IMR-90 (cell line): ENCODE results near the gene LARGE2. TPM values are rescaled to one million over a fixed set of nuclear protein-coding genes. Genes with fewer than 3 reads are reported as not detected.

Source experiments
- ATAC-seq: fragments of 200-7000 bp; cut with Tn5 transposase; 2 replicates; pipeline ENCODE4 v1.9.1; 2020; ENCODE audit warnings: low read depth, mild to moderate bottlenecking, moderate library complexity
- BruUV-seq: library from RNA; stranded (reverse); fragments of 400-500 nt; replicated peaks from 2 replicates; lab custom pipeline; 2021; lab: Mats Ljungman, UMichigan
- CTCF ChIA-PET: fragments of 300-600 bp; formaldehyde crosslinking; extraction: SDS; loops from one replicate; lab custom pipeline; 2021; ENCODE audit warnings: antibody characterized with exemption; lab: Yijun Ruan, JAX
- POLR2A ChIA-PET: fragments of 300-600 bp; sonication (Branson Sonifier 250); formaldehyde crosslinking; loops from one replicate; lab custom pipeline; 2022; ENCODE audit warnings: antibody characterized with exemption; ENCODE audit not compliant: unreplicated experiment; lab: Charles Lee
- DNase-seq: peaks from one replicate; pipeline ENCODE4 v3.0.0; 2013
- H2AFZ ChIP-seq: replicated peaks from 2 replicates; pipeline ENCODE3; 2013; ENCODE audit warnings: low read length, mild to moderate bottlenecking; ENCODE audit not compliant: poor library complexity
- H2AK5ac ChIP-seq: 2 replicates; pipeline ENCODE4 v1.6.1; 2013; ENCODE audit warnings: low read depth, low read length, inconsistent platforms
- H2AK9ac ChIP-seq: replicated peaks from 2 replicates; pipeline ENCODE3; 2013; ENCODE audit warnings: mild to moderate bottlenecking, low read depth, low read length, moderate library complexity; ENCODE audit not compliant: poor library complexity
- H2BK120ac ChIP-seq: 2 replicates; pipeline ENCODE4 v1.6.1; 2013; ENCODE audit warnings: low read depth, low read length, inconsistent platforms
- H2BK15ac ChIP-seq: 3 replicates; pipeline ENCODE4 v1.6.1; 2013; ENCODE audit warnings: low read depth, low read length, inconsistent platforms
- H2BK20ac ChIP-seq: 2 replicates; pipeline ENCODE4 v1.6.1; 2013; ENCODE audit warnings: low read depth, mild to moderate bottlenecking, inconsistent platforms, low read length, moderate library complexity
- H2BK5ac ChIP-seq: 2 replicates; pipeline ENCODE4 v1.6.1; 2013; ENCODE audit warnings: mild to moderate bottlenecking, low read depth, low read length, inconsistent platforms; ENCODE audit not compliant: poor library complexity, severe bottlenecking
- H3K14ac ChIP-seq: replicated peaks from 2 replicates; pipeline ENCODE4 v1.6.1; 2013; ENCODE audit warnings: low read depth, low read length, inconsistent platforms
- H3K18ac ChIP-seq: 2 replicates; pipeline ENCODE4 v1.6.1; 2013; ENCODE audit warnings: low read depth, low read length, control low read depth
- H3K23ac ChIP-seq: 2 replicates; pipeline ENCODE4 v1.6.1; 2013; ENCODE audit warnings: low read depth, low read length, inconsistent platforms
- H3K27ac ChIP-seq: 2 replicates; pipeline ENCODE4 v1.5.1; 2013; ENCODE audit warnings: mild to moderate bottlenecking, control low read depth, low read length; ENCODE audit not compliant: insufficient read depth
- H3K27me3 ChIP-seq: 2 replicates; pipeline ENCODE4 v1.6.1; 2013; ENCODE audit warnings: low read length; ENCODE audit not compliant: control insufficient read depth, insufficient read depth
- H3K36me3 ChIP-seq: 2 replicates; pipeline ENCODE4 v1.6.1; 2013; ENCODE audit warnings: low read length, mixed read lengths; ENCODE audit not compliant: control insufficient read depth, insufficient read depth
- H3K4ac ChIP-seq: 2 replicates; pipeline ENCODE4 v1.6.1; 2013; ENCODE audit warnings: low read depth, low read length, inconsistent platforms
- H3K4me1 ChIP-seq: 2 replicates; pipeline ENCODE4 v1.6.1; 2013; ENCODE audit warnings: low read length, mixed read lengths; ENCODE audit not compliant: control insufficient read depth, insufficient read depth
- H3K4me2 ChIP-seq: 2 replicates; pipeline ENCODE4 v1.6.1; 2013; ENCODE audit warnings: low read depth, mild to moderate bottlenecking, control low read depth, low read length, moderate library complexity
- H3K4me3 ChIP-seq: 2 replicates; pipeline ENCODE4 v1.5.1; 2013; ENCODE audit warnings: low read depth, mild to moderate bottlenecking, control low read depth, low read length, moderate library complexity; ENCODE audit not compliant: insufficient read depth
- H3K56ac ChIP-seq: 2 replicates; pipeline ENCODE4 v1.6.1; 2013; ENCODE audit warnings: low read length, inconsistent platforms; ENCODE audit not compliant: insufficient read depth; ENCODE audit errors: extremely low read depth
- H3K79me1 ChIP-seq, 2 experiments: 2 replicates each; pipeline ENCODE4 v1.6.1; 2013; ENCODE audit warnings: low read length in 2 of 2, inconsistent platforms in 1 of 2, low read depth in 1 of 2
- H3K9ac ChIP-seq: 2 replicates; pipeline ENCODE4 v1.6.1; 2013; ENCODE audit warnings: low read depth, low read length, control low read depth
- H3K9me1 ChIP-seq: 2 replicates; pipeline ENCODE4 v1.6.1; 2013; ENCODE audit warnings: low read length, inconsistent platforms; ENCODE audit not compliant: insufficient read depth
- H3K9me3 ChIP-seq: 2 replicates; pipeline ENCODE4 v1.6.1; 2013; ENCODE audit warnings: low read length; ENCODE audit not compliant: control insufficient read depth, insufficient read depth
- H4K20me1 ChIP-seq: 2 replicates; pipeline ENCODE4 v1.6.1; 2013; ENCODE audit warnings: low read length, inconsistent platforms; ENCODE audit not compliant: insufficient read depth
- H4K5ac ChIP-seq: 2 replicates; pipeline ENCODE4 v1.6.1; 2013; ENCODE audit warnings: mild to moderate bottlenecking, low read depth, low read length, control low read depth
- H4K8ac ChIP-seq, 2 experiments: 2 replicates each; pipeline ENCODE4 v1.6.1; 2013; ENCODE audit warnings: low read depth in 2 of 2, low read length in 2 of 2, control low read depth in 1 of 2, inconsistent platforms in 1 of 2
- H4K91ac ChIP-seq: 2 replicates; pipeline ENCODE4 v1.6.1; 2013; ENCODE audit warnings: low read depth, low read length, inconsistent platforms; ENCODE audit not compliant: insufficient read depth
- MAZ ChIP-seq: IDR thresholded peaks from 2 replicates; pipeline ENCODE4 v1.6.1; 2012; ENCODE audit warnings: low read depth, mild to moderate bottlenecking, low read length, improper control_type of control experiment, moderate library complexity, borderline replicate concordance
- MXI1 ChIP-seq: IDR thresholded peaks from 2 replicates; pipeline ENCODE4 v1.6.1; 2012; ENCODE audit warnings: low read depth, mild to moderate bottlenecking, low read length, moderate library complexity, borderline replicate concordance
- RAD21 ChIP-seq: IDR thresholded peaks from 2 replicates; pipeline ENCODE4 v1.6.1; 2012; ENCODE audit warnings: low read length, improper control_type of control experiment
- WGBS, 2 experiments: methylation state at CpG; one replicate each; pipeline versions ENCODE4 v1.1.5 to v1.1.7; 2013; ENCODE audit warnings: missing lambda C conversion rate in 2 of 2; ENCODE audit not compliant: insufficient read length in 1 of 2; ENCODE audit errors: extremely low coverage in 2 of 2; 5-methylcytosine and 5-hydroxymethylcytosine counted together
- dilution Hi-C: fragments of 300-500 bp; cut with HindIII; formaldehyde crosslinking; loops from one replicate; pipeline ENCODE4 v1.14.3; 2018; ENCODE audit warnings: low sequenced_read_pairs; ENCODE audit not compliant: unreplicated experiment
- in situ Hi-C: fragments of 300-500 bp; cut with MboI; formaldehyde crosslinking; loops from 3 replicates; pipeline ENCODE4 v1.14.3; 2019; ENCODE audit warnings: low sequenced_read_pairs, inconsistent platforms, mixed read lengths
- intact Hi-C: fragments of 100-400 bp; cut with micrococcal nuclease; formaldehyde crosslinking; loops from 2 replicates; pipeline ENCODE4 v1.10.0; 2022
- polyA plus RNA-seq, 3 experiments: library from polyadenylated mRNA; depleted of rRNA; stranded (reverse); fragments of >200 nt; gene quantifications; 2 replicates each; pipeline ENCODE4 v1.2.3, GENCODE V29; 2012; ENCODE audit warnings: low replicate concordance in 1 of 3
- total RNA-seq: library from RNA; depleted of rRNA; stranded (reverse); fragments of >200 nt; gene quantifications from 2 replicates; pipeline ENCODE4 v1.2.3, GENCODE V29; 2012
- TF ChIP-seq, protein P1 (sequence below): fragments of 150-350 bp; IDR thresholded peaks from 2 replicates; pipeline ENCODE4 v1.6.1; 2016; ENCODE audit warnings: low read depth, mild to moderate bottlenecking, low read length, moderate library complexity, borderline replicate concordance

LARGE2 gene
- total and polyA plus RNA-seq, 2 of the 4 experiments (the other 2 are of a cell fraction) = 0.03 TPM; not detected in 1

DNA sequence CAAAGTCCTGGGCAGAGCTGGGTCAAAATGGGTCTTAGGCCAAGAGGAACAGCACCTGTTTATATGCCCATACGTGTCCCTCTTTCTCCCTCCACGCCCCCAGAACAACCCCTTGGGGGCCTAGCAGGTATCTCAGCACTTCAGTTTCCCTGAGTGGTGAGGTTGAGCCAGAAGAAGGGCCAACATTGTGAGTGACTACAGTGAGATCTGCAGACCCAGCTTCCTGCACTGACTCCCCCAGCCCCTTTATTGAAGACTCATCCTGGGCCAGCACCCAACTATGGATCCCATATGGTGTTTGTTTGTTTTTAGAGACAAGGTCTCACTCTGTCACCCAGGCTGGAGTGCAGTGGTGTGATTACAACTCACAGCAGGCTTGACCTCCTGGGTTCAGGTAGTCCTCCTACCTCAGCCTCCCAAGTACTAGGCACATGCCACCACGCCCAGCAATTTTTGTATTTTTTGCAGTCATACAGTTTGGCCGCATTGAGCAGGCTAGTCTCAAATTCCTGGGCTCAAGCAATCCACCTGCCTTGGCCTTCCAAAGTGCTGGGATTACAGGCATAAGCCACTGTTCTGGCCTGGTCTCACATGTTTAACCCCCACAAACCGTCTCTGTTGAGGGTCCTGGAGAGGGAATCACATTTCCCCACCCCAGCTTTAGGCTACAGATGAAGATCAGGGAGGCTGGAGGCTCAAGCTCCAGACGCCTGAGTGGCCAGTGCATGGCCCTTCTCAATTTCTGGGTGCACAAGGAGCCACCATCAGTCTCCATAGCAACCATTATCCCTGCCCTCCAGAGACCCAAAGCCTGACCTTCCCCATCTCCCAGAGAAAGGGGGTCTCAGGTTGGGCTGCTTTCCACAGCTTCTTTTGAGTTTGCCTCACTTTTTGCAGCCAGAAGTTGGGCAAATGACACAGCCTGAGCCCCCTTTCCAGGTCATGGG is 1.7 kb upstream of the LARGE2 start:
- Histone ChIP-seq H3K56ac (no peak overlapping the region), H2AK9ac (no peak overlapping the region), H3K9me1 (0 out of 2 replicates have a peak, but pooled peaks cover 8% of the 10 kb centered on the region), H3K4me3 (no peak overlapping the region), H3K27ac (no peak overlapping the region), H3K79me1 (peaks cover 14 to 17% of the 10 kb centered on the region in 2 experiments), H2BK120ac (no peak overlapping the region), H3K18ac (no peak overlapping the region), H4K20me1 (peaks cover 3% of the 10 kb centered on the region), H4K8ac (no peak overlapping the region), H3K9me3 (no peaks in the 10 kb centered on the region), H3K4me1 (no peaks in the 10 kb centered on the region), H2BK20ac (no peak overlapping the region), H3K36me3 (peaks cover 5% of the 10 kb centered on the region), H3K27me3 (peaks cover 38% of the 10 kb centered on the region), H2BK5ac (no peak overlapping the region), H3K9ac (no peak overlapping the region), H3K14ac (no peak overlapping the region), H3K4ac (no peak overlapping the region), H2AK5ac (no peak overlapping the region), H3K23ac (no peak overlapping the region), H2BK15ac (no peak overlapping the region), H3K4me2 (no peak overlapping the region), H4K91ac (no peak overlapping the region), H2AFZ (no peak overlapping the region), H4K5ac (no peak overlapping the region)
- dilution Hi-C loops (no loop called here), in situ Hi-C loops (no loop called here), intact Hi-C loops (no loop called here)
- POLR2A ChIA-PET = no interaction called here
- ATAC-seq = no peak
- 60% methylated on average over 2 of the region's 6 CpGs; no CpG with 5 or more reads in 1 of the 2 experiments for WGBS, 2 experiments
- TF ChIP-seq MAZ (no peak), MXI1 (no peak), RAD21 (no peak)
- TF ChIP-seq, protein P1, sequence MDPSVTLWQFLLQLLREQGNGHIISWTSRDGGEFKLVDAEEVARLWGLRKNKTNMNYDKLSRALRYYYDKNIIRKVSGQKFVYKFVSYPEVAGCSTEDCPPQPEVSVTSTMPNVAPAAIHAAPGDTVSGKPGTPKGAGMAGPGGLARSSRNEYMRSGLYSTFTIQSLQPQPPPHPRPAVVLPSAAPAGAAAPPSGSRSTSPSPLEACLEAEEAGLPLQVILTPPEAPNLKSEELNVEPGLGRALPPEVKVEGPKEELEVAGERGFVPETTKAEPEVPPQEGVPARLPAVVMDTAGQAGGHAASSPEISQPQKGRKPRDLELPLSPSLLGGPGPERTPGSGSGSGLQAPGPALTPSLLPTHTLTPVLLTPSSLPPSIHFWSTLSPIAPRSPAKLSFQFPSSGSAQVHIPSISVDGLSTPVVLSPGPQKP = no peak
- no peak for DNase-seq
- CTCF ChIA-PET = no interaction called here
- no TSS peak for BruUV-seq
